ENCODE data around the gene CACNA2D3. TPM values are rescaled to one million over a fixed set of nuclear protein-coding genes. Genes with fewer than 3 reads are reported as not detected.

The CACNA2D3 gene
- total RNA-seq, 4 donors from 2014 or later, result 0.30 to 9.6 (median 3.9) TPM

GRCh38 chr3:54547846-54548245 is 425.5 kb downstream of the CACNA2D3 start:
- no peaks in the 10 kb centered on the region for H3K27me3 ChIP-seq
- TF ChIP-seq, protein P1, sequence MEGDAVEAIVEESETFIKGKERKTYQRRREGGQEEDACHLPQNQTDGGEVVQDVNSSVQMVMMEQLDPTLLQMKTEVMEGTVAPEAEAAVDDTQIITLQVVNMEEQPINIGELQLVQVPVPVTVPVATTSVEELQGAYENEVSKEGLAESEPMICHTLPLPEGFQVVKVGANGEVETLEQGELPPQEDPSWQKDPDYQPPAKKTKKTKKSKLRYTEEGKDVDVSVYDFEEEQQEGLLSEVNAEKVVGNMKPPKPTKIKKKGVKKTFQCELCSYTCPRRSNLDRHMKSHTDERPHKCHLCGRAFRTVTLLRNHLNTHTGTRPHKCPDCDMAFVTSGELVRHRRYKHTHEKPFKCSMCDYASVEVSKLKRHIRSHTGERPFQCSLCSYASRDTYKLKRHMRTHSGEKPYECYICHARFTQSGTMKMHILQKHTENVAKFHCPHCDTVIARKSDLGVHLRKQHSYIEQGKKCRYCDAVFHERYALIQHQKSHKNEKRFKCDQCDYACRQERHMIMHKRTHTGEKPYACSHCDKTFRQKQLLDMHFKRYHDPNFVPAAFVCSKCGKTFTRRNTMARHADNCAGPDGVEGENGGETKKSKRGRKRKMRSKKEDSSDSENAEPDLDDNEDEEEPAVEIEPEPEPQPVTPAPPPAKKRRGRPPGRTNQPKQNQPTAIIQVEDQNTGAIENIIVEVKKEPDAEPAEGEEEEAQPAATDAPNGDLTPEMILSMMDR (IDR thresholded peaks at IDR 0.05), result no peak
- no peak for TF ChIP-seq POLR2A (IDR thresholded peaks at IDR 0.05)
- no peak for TF ChIP-seq EP300 (IDR thresholded peaks at IDR 0.05)
- DNase-seq (ENCODE audit: low spot score in 2 of 2), result no peak
- H3K4me3 ChIP-seq, result no peak overlapping the region
- H3K4me1 ChIP-seq, result no peaks in the 10 kb centered on the region
- 84 to 100% methylated on average over 2 of the region's 2 CpGs for WGBS, 2 donors
- no peaks in the 10 kb centered on the region for H3K36me3 ChIP-seq
- no peak overlapping the region for H3K27ac ChIP-seq
- H3K9me3 ChIP-seq, result no peaks in the 10 kb centered on the region

DNA sequence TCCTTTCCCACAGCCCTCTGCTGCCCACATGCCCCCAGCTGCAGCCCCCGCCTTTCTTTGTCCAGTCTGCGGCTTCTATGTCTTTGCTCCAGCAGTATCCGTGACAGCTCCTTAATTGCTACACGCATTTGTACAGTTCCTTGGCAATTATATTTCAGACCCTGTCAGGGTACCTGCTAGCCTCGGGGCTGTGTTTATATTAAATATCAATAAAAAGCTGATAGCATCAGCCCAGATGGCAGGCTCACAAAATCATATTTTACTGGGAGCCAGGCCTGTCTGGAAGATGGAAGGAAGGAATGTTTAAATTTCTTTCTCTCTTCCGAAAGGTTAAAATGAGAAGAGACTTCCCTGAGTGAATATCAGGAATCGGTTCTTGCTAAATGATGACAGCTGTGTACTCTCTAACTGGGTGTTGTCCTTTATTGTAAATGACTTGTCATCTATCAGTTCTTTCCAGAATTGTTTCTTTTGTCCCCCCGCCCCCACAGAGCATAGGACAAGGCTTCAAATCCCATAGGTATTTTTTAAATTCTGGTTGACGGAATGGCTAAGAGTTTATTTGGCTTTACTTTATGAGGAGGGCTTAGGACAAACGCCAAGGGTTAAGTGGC is 427.4 kb downstream of the CACNA2D3 start:
- Histone ChIP-seq H3K4me1 (no peaks in the 10 kb centered on the region), H3K4me3 (no peak overlapping the region), H3K27ac (no peak overlapping the region), H3K36me3 (no peaks in the 10 kb centered on the region), H3K9me3 (no peaks in the 10 kb centered on the region), H3K27me3 (no peaks in the 10 kb centered on the region)
- TF ChIP-seq EP300 (IDR thresholded peaks at IDR 0.05), result no peak
- TF ChIP-seq, protein P1 (IDR thresholded peaks at IDR 0.05), result no peak
- TF ChIP-seq POLR2A (IDR thresholded peaks at IDR 0.05), result no peak
- WGBS, 2 donors, result 73 to 76% methylated on average over 10 of the region's 10 CpGs
- DNase-seq (ENCODE audit: low spot score in 2 of 2), result no peak

- no peaks in the 10 kb centered on the region for H3K9me3 ChIP-seq
- 70 to 73% methylated on average over 19 of the region's 19 CpGs for WGBS, 2 donors
- no peak overlapping the region for H3K4me3 ChIP-seq
- H3K27ac ChIP-seq, result no peak overlapping the region
- TF ChIP-seq, protein P1 (IDR thresholded peaks at IDR 0.05), result no peak
- TF ChIP-seq POLR2A (IDR thresholded peaks at IDR 0.05) (no peak), EP300 (IDR thresholded peaks at IDR 0.05) (no peak)
- no peaks in the 10 kb centered on the region for H3K4me1 ChIP-seq
- DNase-seq (ENCODE audit: low spot score in 2 of 2), result no peak
- H3K27me3 ChIP-seq, result no peaks in the 10 kb centered on the region
- H3K36me3 ChIP-seq, result no peaks in the 10 kb centered on the region
These were observed 428.0 kb downstream of the CACNA2D3 start for GRCh38 chr3:54550221-54550977.

GRCh38 chr3:54556630-54557029 is 434.3 kb downstream of the CACNA2D3 start:
- Histone ChIP-seq H3K4me1 (no peaks in the 10 kb centered on the region), H3K4me3 (no peak overlapping the region), H3K9me3 (peaks cover 0 to 5% (median 0%) of the 10 kb centered on the region in 4 donors), H3K27ac (no peak overlapping the region), H3K36me3 (no peaks in the 10 kb centered on the region), H3K27me3 (no peaks in the 10 kb centered on the region)
- DNase-seq (ENCODE audit: low spot score in 2 of 2), result no peak
- TF ChIP-seq POLR2A (IDR thresholded peaks at IDR 0.05), result no peak
- TF ChIP-seq, protein P1 (IDR thresholded peaks at IDR 0.05), result no peak
- no peak for TF ChIP-seq EP300 (IDR thresholded peaks at IDR 0.05)
- WGBS, 2 donors, result 56 to 66% methylated on average over 4 of the region's 4 CpGs

Measured in tibial nerve (tissue), 4 donors.